NCI-H146 treated with DMSO at 0.1 percent for 48 hours (cell line): ENCODE results near the gene CNTNAP4.

Experiments
- DNase-seq: peaks from one replicate; lab custom pipeline; 2025; ENCODE audit not compliant: unreplicated experiment; lab: John Stamatoyannopoulos, UW

Gene CNTNAP4

DNA sequence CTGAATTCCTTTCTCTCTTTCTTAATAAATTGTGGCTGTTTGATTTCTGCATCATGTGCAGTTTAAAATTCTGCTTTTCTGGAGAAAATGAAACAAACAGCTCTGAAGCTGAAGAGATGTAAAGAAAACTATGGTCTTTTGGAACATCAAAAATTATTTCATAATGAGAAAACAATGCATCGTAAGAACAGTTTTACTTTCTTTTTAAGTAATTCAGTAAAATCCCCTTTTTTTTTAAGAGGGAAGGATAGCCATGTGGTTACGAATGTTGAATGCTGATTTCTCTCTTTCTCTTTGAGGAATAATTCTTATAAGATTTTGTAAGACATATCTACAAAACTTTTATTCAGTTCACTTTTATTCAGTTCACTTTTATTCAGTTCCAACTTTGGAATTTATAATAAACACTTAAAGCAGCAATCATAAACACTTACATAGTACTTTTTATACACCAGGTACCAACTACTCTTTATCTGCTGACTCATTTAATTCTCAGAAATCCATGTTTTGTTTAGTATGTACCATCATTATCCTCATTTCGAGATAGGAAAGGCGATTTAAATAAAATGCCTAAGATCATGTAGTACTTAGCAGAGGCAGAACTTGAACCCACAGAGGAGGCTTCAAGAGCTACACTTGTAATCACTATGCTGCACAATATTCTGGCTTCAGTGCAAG lies 26.6 kb downstream of the CNTNAP4 start:
- no peak for DNase-seq

DNA sequence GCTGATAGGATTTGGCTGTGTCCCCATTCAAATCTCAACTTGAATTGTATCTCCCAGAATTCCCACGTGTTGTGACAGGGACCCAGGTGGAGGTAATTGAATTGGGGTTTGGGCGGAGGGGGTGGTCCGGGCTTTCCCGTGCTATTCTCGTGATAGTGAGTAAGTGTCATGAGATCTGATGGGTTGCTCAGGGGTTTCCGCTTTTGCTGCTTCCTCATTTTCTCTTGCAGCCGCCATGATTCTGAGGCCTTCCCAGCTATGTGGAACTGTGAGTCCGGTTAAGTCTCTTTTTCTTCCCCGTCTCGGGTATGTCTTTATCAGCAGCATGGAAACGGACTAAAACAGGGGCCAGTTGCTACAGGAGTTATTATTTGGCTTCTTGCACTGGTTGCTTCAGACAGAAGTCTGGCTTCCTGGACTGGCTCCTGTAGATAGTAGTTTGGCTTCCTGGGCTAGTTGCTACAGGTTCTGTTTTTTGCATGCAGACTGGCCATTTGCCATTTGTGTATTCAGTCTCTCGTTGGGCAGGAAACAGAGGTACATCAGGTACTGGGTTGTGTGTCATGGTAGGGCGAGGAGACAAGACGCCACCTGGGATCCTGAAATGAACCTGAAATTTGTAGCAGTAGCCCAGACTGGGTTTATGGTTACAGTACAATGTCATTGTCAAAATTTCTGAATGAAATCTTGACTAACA lies 32.6 kb downstream of the CNTNAP4 start:
- DNase-seq: no peak

DNA sequence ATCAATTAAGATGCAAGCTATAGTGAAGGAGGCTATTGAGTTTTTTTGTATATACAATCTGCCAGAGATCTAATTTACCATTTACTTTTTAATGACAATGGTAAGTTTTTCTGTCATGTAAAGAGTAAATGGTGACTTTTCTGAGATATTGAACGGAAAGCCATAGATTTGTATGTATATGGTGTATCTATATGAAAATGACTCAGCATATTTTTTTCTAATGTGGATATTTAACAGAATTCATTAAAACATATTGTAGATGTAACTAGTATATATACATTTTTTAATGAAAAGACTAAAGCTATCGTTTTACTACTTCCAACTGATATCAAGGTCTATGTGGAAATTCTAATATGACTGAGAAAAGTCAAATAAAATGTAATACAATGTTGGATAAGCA lies 34.1 kb downstream of the CNTNAP4 start:
- no peak for DNase-seq

DNA sequence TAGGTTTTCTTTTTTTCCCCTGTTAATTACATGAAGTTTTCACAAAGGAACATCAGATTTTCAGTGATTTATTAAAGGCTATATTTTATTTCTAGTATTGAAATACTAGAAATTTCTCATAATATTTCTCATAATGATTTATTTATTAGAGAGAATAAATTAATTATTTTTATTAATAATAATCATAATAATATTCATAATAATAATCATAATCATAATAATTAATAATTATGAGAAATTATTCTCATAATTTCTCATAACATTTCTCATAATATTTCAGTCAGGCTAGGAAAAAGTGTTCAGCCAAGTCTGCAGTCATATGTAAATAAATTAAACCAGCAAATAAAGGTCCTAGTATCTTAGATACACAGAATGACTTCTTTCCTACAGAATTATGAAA lies 41.4 kb downstream of the CNTNAP4 start:
- no peak for DNase-seq

DNA sequence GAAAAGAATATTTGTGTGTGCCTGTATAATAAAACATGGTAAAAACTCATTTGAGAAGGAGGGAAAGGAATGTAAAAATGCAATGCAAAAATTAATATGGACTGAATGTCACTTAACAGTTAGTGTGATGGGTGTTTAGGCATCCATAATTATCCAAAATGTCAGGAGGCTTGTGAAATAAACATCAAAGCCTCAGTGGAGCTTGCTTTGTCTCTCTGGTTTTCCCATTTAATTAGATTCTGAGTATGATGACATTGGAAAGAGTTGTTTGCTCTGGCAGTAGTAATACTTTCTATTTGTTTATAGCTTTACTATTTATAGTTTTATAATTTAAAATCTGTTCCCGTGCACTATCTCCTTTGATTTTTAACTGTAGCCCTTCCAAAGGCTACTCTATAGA lies 51.9 kb downstream of the CNTNAP4 start:
- no peak for DNase-seq

DNA sequence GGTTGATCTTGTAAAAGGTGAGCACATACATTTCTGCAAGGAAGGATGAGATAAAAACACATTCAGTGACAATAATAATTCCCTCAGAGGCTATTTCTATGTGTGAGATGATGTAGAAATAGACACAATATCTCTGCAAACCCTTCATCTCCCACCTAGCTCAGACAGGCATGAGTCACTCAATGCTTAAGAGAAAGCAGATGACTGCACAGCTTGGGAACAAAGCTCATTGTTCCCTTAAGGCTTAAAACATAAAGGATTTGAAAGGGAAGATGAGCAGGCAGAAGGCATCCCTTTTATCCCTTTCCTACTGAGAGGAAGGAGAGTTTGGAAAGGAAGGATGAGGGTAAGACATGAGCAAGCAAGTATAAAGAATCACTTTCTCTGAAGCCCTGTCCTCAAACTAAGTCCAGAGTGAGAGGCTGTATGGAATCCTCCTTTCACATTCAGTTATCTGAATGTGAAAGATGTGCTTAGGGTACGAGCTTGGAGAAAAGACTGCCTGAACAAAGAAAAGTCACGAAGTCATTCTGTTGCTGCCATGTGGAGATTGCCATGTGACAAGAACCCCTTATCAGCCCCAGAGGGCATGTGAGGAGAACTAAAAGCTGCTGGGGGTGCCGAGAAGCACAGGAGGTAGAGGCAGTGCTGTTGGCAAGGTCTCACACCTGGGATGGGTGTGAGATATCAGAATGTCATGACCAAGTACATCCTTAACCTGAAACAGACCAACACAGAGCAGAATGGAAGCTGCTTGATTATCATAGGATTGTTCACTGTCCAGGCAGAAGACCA lies 58.2 kb downstream of the CNTNAP4 start:
- DNase-seq: no peak

DNA sequence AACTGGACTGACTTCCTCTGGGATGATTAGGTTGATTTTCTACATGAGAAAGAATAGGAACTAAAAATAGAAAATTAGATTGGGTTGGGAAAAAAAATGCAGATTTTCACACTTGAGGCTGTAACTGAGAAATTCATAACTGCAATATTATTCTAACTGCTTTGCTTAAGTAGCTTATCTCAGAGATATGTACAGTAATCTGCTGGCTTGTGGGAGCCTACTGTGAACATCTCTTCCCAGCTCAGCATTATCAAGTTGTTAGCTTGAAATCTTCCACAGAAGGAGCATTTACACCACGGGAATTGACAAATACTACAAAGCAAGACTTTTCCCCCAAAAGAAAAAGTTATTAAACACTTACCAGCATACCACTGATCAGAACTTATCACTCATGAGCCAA lies 58.9 kb downstream of the CNTNAP4 start:
- DNase-seq: no peak

DNA sequence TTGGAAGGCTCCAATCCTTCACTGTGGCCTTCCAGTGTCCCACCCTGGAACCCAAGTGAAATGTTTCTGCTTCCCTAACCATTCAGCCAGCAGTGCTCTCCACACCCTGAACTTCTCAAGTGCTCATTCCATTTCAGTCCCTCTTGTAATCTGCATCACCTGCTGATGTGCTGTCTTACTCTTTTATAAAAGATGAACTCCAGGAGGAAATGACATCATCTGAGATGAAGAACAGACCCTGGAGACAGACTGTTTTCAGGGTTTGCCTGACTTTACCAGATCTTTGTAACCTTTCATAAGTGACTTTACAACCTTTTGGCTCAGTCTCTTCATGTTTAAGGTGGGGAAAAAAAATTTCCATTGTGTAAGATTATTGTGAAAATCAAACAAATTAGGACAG lies 61.3 kb downstream of the CNTNAP4 start:
- no peak for DNase-seq

DNA sequence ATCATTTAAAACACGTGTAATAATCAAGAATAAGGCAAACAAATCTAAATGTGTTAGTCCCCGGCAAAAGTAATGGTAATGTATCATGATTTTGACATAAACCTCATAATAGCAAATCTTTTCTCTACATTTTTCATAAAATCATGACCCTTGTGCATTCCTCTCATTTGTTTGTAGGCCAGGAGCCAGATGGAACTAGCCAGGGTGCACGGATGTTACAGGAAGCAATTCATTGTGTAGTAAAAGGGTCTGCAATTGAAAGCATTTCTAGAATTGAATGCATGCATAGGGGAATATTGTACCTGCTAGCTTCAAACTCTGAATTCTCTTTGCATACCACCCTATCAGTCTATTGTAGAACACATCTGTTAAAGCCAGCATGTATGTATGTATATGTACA lies 66.6 kb downstream of the CNTNAP4 start:
- no peak for DNase-seq

DNA sequence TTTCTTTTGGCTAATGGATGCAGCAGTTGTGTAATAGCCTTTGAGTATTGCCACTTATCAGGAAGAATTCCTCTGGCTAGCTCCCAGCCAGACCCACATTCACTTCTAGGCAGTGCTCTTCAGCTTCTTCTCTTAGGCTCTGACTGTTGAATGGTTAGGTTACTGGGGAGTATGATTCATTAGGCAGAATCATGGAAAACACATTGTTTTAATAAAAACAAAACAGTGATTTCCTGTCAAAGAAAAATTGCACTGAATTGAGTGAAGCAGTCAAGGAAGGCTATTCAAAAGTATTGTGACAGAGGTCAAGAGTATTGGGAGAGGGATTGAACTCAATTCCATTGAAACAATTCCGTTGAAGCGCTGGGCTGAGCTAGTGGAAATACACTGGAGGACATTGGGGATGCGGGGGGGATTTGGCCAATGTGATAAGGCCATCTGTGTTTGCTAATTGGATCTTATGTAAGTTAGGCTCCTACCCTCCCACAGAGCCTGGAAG lies 68.0 kb downstream of the CNTNAP4 start:
- no peak for DNase-seq

DNA sequence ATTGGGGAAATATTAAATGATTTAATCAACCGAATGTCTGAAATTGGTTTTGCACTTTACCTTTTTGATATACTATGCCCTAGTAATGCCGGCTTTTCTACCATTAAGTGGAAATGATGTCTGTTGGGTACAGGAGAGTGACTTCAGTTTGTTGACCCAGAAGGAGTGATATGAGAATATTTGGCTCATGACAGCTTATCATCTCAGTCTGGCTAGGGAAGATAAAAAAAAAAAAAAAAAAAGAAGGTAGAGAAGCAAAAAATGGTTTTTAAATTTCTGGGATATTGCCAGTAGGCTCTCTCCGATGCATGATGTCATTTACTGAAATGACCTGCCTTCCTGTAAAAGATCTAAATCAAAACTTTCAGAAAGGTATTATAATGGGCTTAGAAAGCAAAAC lies 69.0 kb downstream of the CNTNAP4 start:
- DNase-seq: no peak

DNA sequence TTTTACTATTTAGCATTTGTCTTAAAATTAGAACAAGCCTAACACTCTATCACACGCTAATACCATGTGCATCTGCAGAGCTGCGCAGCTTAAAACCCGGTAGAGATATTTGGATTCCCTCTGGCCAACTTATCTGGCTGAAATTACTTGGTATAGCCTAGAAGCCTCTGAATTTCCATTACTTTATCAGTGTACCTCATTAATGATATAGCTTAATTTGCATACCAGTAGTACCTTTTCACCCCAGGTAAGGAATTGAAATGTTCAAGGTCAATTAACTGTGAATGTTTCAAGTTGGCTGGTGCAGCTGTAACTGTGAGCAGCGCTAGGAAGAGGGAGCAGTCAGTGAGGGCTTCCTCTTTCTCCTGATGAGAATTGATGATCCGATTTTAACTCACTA lies 74.2 kb downstream of the CNTNAP4 start:
- no peak for DNase-seq

DNA sequence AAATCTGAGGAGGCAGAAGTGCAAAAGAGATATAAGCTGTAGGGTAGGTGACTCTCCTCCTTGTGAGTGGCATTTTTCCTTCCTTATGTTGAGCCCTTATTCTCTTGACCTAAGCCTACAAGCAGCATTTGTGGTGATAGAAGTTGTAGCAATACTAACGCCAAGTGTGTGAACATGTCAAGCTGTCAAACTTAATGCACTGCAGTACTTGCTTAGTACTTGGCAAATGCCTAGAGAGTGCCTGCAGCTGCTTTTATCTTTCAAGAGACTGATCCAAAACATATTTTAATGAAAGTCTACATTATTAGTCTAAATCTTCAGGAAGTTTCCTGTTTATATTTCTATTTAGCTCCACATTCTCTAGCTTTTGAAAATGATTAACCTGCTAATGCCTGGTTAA lies 83.2 kb downstream of the CNTNAP4 start:
- DNase-seq: no peak

DNA sequence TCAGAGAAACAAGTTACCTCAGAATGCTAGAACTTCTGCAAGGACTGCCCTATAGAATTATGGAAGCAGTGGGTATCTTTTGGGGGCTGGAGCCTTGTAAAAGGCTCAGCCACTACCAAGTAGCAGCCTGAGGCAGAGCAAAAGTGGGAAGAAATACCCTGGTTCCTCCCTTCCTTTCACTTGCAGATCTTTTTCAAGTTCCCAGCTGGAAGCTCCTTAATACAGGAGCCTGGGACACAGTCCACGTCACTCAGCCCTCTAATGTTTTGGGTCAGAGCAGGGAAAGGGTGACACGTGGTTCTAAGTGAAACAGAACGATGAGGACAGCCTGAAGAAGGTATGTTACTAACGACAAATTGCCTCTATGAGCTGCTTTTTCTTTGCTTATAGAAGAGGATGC lies 93.1 kb downstream of the CNTNAP4 start:
- no peak for DNase-seq

DNA sequence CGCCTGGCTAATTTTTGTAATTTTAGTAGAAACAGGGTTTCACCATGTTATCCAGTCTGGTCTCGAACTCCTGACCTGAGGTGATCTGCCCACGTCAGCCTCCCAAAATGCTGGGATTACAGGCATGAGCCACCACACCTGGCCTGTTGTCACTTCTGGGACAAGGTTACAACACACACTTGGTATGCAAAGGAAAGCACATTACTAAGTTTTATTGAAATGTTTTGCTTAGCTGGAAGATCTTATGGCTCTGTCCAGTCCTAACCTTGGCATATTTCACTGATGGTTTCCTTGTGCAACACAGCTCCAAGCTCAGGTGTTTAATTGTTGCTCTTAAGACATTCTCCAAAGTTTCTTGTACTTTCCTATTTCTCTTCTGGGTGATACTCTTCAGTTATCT lies 94.2 kb downstream of the CNTNAP4 start:
- DNase-seq: no peak

DNA sequence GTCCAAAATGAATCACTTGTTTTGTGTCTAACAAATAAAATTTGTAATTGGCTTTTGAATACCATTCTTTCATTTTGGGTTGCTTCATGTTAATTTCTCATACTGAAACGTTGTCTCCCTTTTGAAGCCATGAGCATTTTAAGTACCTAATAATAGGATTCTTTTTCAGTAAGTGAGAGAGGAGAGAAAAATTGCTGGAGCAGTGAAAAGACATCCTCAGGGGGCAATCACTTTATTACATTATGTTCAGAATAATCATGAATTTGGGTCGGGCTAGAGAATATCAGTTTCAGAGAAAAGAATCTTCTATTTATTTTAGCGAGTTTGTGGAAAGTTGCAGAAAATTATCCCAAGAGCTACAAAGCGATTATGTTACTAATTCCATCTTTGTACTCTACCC lies 96.8 kb downstream of the CNTNAP4 start:
- DNase-seq: no peak

DNA sequence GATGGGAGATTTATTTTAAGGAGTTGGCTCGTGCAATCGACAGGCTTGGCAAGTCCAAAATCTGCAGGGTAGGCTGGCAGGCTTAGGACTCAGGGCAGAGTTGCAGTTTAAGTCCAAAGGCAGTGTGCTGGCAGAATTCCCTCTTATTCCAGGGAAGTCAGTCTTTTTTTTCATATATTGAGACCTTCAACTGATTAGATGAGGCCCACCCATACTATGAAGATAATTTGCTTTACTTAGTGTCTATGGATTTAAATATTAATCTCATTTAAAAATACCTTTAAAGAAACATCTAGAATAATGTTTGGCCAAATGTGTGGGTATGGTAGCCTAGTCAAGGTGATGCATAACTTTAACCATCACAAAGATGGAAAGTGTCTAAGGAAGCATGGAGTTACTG lies 99.8 kb downstream of the CNTNAP4 start:
- no peak for DNase-seq

DNA sequence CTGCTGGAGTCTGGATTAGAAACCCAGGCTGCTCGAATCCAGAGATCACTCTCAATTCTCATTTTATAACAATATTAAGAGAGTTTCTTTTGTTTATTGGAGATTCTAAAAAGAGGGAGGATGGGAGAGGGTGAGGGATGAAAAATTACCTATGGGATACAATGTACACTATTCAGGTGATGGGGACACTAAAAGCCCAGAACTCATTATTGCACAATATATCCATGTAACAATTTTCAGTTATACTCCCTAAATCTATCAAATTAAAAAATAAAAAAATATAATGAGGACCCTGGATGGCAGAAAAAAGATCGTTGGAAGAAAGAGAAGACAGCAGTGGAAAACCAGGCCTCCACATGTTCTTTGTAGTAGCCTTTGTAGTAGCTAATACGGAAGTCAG lies 100.8 kb downstream of the CNTNAP4 start:
- DNase-seq: no peak

DNA sequence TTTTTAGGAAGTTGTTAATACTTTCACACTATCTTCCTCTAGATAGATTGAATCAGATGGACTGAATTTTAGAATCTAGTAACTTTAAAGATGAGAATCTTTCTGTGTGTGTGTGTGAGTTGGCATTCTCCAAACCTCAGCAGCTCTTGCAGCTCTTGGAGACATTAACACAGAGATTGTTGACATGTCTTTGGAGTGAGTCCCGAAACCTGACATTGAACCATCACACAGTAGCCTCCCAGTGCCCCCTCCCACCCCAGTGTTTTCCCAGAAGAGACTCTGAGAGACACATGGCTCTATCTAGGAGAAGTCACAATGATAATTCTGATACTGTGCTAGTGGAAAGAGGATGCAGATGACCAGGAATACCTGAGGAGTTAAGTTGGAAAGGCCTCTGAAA lies 103.9 kb downstream of the CNTNAP4 start:
- DNase-seq: no peak

DNA sequence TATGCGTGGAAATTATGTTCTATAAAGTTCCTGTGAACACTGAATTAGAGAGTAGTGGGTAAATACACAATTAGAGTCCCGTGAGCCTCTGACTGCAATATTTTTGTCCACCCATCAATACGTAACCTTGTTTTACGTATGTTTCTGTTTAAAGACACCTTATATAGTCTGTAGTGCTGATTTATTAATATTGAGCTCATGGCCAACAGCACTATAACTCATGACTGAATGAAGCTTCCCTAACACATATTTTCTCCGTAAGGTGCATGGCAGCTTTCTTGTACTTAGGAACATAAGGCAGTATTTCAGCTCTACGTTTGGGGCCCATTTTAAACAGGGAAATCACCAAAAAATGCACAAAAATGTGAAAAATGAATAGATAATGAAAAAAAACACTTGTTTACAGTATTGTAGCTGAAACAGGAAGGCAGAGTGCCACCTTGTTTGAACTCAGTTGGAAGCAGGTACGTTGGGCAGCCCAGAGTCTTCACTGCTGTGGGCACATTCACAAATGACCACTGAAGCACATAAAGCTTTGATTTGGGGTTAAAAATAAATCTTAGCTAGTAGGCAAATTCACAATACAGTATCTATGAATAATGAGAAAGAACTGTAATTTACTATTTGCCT lies 108.5 kb downstream of the CNTNAP4 start:
- no peak for DNase-seq

DNA sequence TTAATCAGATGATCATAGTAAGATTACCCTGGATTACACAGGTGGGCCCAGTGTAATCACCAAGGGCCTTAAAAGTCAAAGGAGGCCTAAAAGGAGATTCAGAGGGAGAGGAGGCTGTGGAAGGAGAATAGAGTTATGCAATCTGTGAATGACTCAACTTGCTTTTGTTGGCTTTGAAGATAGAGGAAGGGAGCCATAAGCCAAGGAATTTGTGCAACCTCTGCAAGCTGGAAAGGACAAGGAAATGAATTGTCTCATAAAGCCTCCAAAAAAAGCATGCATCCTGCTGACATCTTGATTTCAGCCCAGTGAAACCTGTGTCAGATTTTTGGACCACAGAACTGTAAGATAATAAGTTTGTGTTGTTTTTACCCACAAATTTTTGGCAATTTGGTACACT lies 109.6 kb downstream of the CNTNAP4 start:
- DNase-seq: no peak

DNA sequence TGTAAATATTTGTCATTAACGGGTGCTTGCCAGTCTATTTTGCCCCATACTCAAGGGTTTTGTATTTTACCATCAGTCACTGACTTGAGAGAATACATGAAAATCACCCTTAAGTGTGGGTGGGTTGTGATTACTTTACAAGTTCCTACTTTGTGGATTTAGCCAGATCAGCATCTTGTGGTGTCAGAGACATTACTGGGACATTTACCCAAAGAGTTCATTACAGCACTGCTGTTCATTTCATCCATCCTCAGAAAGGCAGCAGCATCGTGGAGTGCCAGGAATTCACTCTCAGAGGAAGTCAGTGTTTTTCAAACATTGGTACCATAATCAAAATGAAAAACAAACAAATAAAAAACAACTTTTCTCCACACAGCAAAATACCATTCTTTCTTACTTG lies 110.8 kb downstream of the CNTNAP4 start:
- DNase-seq: no peak
